GM12872 (cell line): ENCODE measurements around the gene FANCG.

Source experiments
- TF ChIP-seq, protein P1 (sequence below): IDR thresholded peaks from 3 replicates; pipeline ENCODE4 v1.5.1; 2011; ENCODE audit warnings: low read depth, mild to moderate bottlenecking, low read length, moderate library complexity; ENCODE audit not compliant: insufficient read depth

FANCG gene

DNA sequence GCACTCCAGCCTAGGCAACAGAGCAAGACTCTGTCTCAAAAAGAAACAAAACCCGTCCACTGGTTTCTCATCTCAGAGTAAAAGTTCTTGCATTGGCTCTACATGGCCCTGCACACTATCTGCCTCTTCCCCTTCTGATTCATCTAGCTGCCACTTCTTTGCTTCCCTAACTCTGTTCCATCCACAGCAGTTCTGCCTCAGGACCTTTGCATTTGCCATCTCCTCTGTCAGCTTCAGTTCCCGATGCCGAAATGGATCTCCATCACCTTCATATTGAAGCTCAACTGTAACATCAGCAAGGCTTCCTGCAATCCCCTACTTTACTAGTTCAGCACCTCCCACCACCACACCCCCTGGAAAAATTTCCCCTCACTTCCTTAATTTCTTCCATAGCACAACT is 17.8 kb upstream of the FANCG start:
- TF ChIP-seq, protein P1, sequence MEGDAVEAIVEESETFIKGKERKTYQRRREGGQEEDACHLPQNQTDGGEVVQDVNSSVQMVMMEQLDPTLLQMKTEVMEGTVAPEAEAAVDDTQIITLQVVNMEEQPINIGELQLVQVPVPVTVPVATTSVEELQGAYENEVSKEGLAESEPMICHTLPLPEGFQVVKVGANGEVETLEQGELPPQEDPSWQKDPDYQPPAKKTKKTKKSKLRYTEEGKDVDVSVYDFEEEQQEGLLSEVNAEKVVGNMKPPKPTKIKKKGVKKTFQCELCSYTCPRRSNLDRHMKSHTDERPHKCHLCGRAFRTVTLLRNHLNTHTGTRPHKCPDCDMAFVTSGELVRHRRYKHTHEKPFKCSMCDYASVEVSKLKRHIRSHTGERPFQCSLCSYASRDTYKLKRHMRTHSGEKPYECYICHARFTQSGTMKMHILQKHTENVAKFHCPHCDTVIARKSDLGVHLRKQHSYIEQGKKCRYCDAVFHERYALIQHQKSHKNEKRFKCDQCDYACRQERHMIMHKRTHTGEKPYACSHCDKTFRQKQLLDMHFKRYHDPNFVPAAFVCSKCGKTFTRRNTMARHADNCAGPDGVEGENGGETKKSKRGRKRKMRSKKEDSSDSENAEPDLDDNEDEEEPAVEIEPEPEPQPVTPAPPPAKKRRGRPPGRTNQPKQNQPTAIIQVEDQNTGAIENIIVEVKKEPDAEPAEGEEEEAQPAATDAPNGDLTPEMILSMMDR = no peak

GRCh38 chr9:35096035-35096849 is 16.5 kb upstream of the FANCG start, which contains the start of gene PIGO:
Gene PIGO, minus strand, starts transcription at chr9:35096591. Its CDS starts 1,026 bp downstream, at chr9:35095565.
- TF ChIP-seq, protein P1 = peak; percentile 91

DNA sequence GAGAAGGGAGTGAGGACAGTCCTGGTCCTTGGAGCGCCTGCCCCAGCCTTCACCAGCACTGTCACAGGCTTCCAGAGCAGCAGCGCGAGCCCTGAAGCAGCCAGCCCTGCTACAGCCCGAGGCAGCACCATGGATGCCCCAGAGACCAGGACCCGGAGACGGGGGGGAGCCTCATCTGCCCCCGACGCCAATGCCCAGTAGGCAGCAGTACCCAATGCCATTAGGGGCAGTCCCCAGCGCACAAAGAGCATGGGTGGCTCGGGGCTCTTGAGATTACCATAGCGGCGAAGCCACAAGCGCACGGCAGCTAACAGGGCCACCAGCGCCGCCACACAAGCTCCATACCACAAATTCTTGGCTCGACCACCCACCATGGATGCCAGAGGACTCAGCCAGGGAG is 11.8 kb upstream of the FANCG start:
- TF ChIP-seq, protein P1 = no peak

GRCh38 chr9:35089434-35089833 is 9.7 kb upstream of the FANCG start:
- TF ChIP-seq, protein P1 = no peak

- TF ChIP-seq, protein P1 = no peak
Measured at GRCh38 chr9:35085078-35085477, 5.3 kb upstream of the FANCG start.

DNA sequence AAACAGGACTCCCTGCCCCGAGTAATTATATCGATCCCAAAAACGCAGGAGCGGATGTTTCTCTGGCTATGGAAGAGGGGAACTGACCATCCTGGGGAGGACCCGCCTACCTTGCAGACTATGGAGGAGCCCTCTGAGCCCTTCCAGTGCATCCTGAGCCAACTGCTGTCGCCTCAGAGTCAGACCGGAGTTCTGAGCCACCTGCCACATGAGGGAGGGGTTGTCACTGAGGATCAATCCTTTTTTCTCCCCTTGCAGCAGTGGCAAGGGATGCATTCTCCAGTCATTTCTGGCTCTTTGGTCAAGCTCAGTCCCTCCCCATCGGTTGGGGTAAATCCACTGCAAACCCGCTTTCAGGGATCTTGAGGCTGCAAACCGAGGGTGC is 709 bp downstream of the FANCG start:
- TF ChIP-seq, protein P1 = no peak

DNA sequence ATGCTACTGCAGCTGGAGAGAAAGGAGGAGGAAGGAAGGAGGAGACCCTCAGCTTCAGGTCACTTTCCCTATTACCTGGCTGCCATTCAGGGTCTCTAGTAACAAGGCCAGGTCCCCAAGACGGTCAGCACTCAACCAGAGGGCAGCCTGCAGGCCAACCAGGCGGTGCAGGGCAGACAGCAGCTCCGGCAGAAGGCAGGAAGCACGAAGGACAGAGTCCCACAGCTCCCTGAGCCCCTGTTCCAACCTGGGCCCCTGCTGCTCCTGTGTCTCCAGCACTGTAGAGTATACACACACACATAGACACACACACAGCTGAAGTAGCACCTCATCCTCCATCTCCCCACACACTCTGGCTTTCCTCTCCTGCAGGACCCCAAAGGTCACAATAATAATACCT is 1.7 kb downstream of the FANCG start:
- TF ChIP-seq, protein P1 = no peak

GRCh38 chr9:35076848-35077247 is 2.9 kb downstream of the FANCG start:
- TF ChIP-seq, protein P1 = no peak
